GM12878 (cell line): ENCODE measurements around the gene PTPN22. TPM values are rescaled to one million over a fixed set of nuclear protein-coding genes. Genes with fewer than 3 reads are reported as not detected.

Experiments used
- ATAC-seq: fragments of 200-7000 bp; cut with Tn5 transposase; 3 replicates; pipeline ENCODE4 v1.9.1; 2020; ENCODE audit warnings: mild to moderate bottlenecking, moderate library complexity
- BruUV-seq: library from RNA; stranded (reverse); fragments of 400-500 nt; replicated peaks from 2 replicates; lab custom pipeline; 2021; lab: Mats Ljungman, UMichigan
- CTCF ChIA-PET: fragments of 300-600 bp; sonication (Branson Sonifier 250); formaldehyde crosslinking; extraction: SDS; loops from one replicate; lab custom pipeline; 2021; ENCODE audit warnings: inconsistent platforms; lab: Yijun Ruan, JAX
- POLR2A ChIA-PET: fragments of 350-600 bp; formaldehyde crosslinking; extraction: SDS; loops from one replicate; lab custom pipeline; 2021; ENCODE audit warnings: inconsistent platforms; lab: Charles Lee
- RAD21 ChIA-PET: fragments of 300-600 bp; sonication (Branson Sonifier 250); formaldehyde crosslinking; loops from one replicate; lab custom pipeline; 2023; ENCODE audit warnings: antibody characterized with exemption; ENCODE audit not compliant: unreplicated experiment; lab: Charles Lee
- SMC1A ChIA-PET: fragments of 300-600 bp; sonication (Branson Sonifier 250); formaldehyde crosslinking; loops from one replicate; lab custom pipeline; 2023; ENCODE audit not compliant: unreplicated experiment, uncharacterized antibody; lab: Charles Lee
- DNase-seq: peaks from one replicate; pipeline ENCODE4 v3.0.0-alpha.2; 2011; ENCODE audit warnings: low read depth, low spot score
- FAIRE-seq: peaks from 3 replicates; lab custom pipeline; 2011; peaks lifted over from hg19 to GRCh38; lab: Jason Lieb, UNC
- H2AFZ ChIP-seq: 2 replicates; pipeline ENCODE4 v1.6.0; 2011; ENCODE audit warnings: low read depth, low read length, control low read depth; ENCODE audit not compliant: control insufficient read depth
- H3K27ac ChIP-seq: 2 replicates; pipeline ENCODE4 v1.5.1; 2011; ENCODE audit warnings: control low read depth; ENCODE audit not compliant: control insufficient read depth, insufficient read depth
- H3K27me3 ChIP-seq, 2 experiments: replicated peaks in 1 of 2; 2 replicates each; pipeline versions ENCODE4 v1.6.0 to v1.6.1; 2011; ENCODE audit warnings: low read length in 1 of 2; ENCODE audit not compliant: control insufficient read depth in 2 of 2, insufficient read depth in 2 of 2
- H3K36me3 ChIP-seq, 2 experiments: 2 replicates each; pipeline ENCODE4 v1.5.1; 2011; ENCODE audit warnings: low read length in 1 of 2; ENCODE audit not compliant: control insufficient read depth in 2 of 2, insufficient read depth in 2 of 2
- H3K4me1 ChIP-seq: 2 replicates; pipeline ENCODE4 v1.6.1; 2011; ENCODE audit warnings: mild to moderate bottlenecking, low read length, moderate library complexity, mixed read lengths; ENCODE audit not compliant: control insufficient read depth, insufficient read depth
- H3K4me2 ChIP-seq: 2 replicates; pipeline ENCODE4 v1.6.0; 2011; ENCODE audit warnings: control low read depth; ENCODE audit not compliant: control insufficient read depth, insufficient read depth
- H3K4me3 ChIP-seq: fragments of 200-600 bp; sonication (generic); 2 replicates; pipeline ENCODE4 v1.5.1; 2016
- H3K79me2 ChIP-seq: 2 replicates; pipeline ENCODE4 v1.6.0; 2011; ENCODE audit warnings: low read length; ENCODE audit not compliant: control insufficient read depth, insufficient read depth
- H3K9ac ChIP-seq: 2 replicates; pipeline ENCODE4 v1.8.0; 2011; ENCODE audit warnings: low read length, control low read depth, mixed read lengths; ENCODE audit not compliant: control insufficient read depth, insufficient read depth
- H3K9me3 ChIP-seq: replicated peaks from 3 replicates; pipeline ENCODE4 v1.5.1; 2011; ENCODE audit warnings: mild to moderate bottlenecking, low read length; ENCODE audit not compliant: control insufficient read depth, insufficient read depth
- H4K20me1 ChIP-seq: 2 replicates; pipeline ENCODE4 v1.6.0; 2011; ENCODE audit not compliant: control insufficient read depth, insufficient read depth
- DPF2 ChIP-seq: fragments of 450-650 bp; IDR thresholded peaks from 2 replicates; pipeline ENCODE4 v1.6.1; 2017; ENCODE audit warnings: mild to moderate bottlenecking
- PML ChIP-seq: IDR thresholded peaks from 2 replicates; pipeline ENCODE4 v1.6.1; 2012; ENCODE audit warnings: low read length, inconsistent platforms
- STAT3 ChIP-seq: IDR thresholded peaks from 2 replicates; pipeline ENCODE4 v1.6.1; 2011; ENCODE audit warnings: low read depth, low read length, improper control_type of control experiment
- WGBS: methylation state at CpG from one replicate; pipeline ENCODE4 v1.1.6; 2016; ENCODE audit warnings: low lambda C conversion rate; ENCODE audit not compliant: insufficient replicate concordance, insufficient coverage; ENCODE audit errors: missing lambda C conversion rate; 5-methylcytosine and 5-hydroxymethylcytosine counted together
- in situ Hi-C: fragments of 300-500 bp; cut with MboI; formaldehyde crosslinking; loops from 9 replicates; pipeline ENCODE4 v1.14.3; 2018; ENCODE audit warnings: mixed read lengths
- intact Hi-C: fragments of 100-400 bp; cut with micrococcal nuclease; formaldehyde crosslinking; loops from one replicate; pipeline ENCODE4 v1.14.2; 2022; ENCODE audit not compliant: unreplicated experiment
- polyA plus RNA-seq, 11 experiments: library from polyadenylated mRNA; depleted of rRNA in 4 of 11; unstranded in 6 of 11; stranded (reverse) in 5 of 11; fragments of >200 nt; fragmentation: Nextera tagmentation in 4 of 11; fragmentation: Illumina TruSeq in 1 of 11; extraction: Ambion mirVana in 4 of 11; extraction: Trizol in 1 of 11; gene quantifications; 1 replicate in 1 of 11; 2 replicates in 10 of 11; pipeline versions ENCODE4 v1.2.1 to v1.2.3, GENCODE V29; 2011 to 2016; ENCODE audit warnings: inconsistent platforms in 2 of 11, missing spikeins in 2 of 11, low read depth in 1 of 11
- total RNA-seq, 4 experiments: library from RNA; depleted of rRNA in 3 of 4; stranded (reverse); fragments of >200 nt in 3 of 4; fragmentation: Illumina TruSeq in 1 of 4; extraction: Trizol in 1 of 4; gene quantifications; 2 replicates each; pipeline versions ENCODE4 v1.2.1 to v1.2.3, GENCODE V29; 2013 to 2021
- TF ChIP-seq, protein P1 (sequence below): fragments of 450-650 bp; IDR thresholded peaks from 2 replicates; pipeline ENCODE4 v1.6.1; 2017; ENCODE audit warnings: mild to moderate bottlenecking, moderate library complexity

Gene PTPN22
- total and polyA plus RNA-seq, 10 of the 15 experiments (the other 5 are each of a cell fraction or from before 2014, with no cell fraction given), result 22.8 to 65.1 (median 44.9) TPM

DNA sequence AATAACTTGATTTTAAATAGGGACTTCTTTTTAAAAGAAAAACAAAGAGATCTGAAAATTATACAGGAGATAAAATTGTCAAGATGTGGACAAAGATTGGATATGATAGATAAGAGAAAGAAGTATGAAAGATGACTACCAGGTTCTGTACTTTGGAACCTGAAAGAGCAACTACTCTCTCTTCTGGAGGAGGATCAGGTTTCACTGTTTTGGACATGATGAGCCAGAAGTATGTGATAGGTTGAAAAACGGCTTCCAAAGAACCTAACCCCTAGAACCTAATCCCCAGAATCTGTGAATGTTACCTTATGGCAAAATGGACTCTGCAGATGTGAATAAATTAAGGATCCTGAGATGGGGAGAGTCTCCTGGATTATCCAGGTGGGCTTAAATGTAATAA, 85.4 kb downstream of the PTPN22 start:
- Histone ChIP-seq H3K27me3 (no peaks in the 10 kb centered on the region), H3K9me3 (no peaks in the 10 kb centered on the region; the same call in 2 of the 3 replicates), H3K4me2 (no peak overlapping the region), H2AFZ (no peak overlapping the region), H3K4me3 (no peak overlapping the region), H3K79me2 (peaks cover 40% of the 10 kb centered on the region), H3K9ac (no peak overlapping the region), H4K20me1 (no peaks in the 10 kb centered on the region), H3K4me1 (peaks cover 27% of the 10 kb centered on the region), H3K36me3 (peaks cover 0 to 10% of the 10 kb centered on the region in 2 experiments; a peak in 3 of 4 replicates), H3K27ac (no peak overlapping the region)
- BruUV-seq, result no TSS peak
- WGBS, result 92% methylated on average over 1 of the region's 1 CpG
- ChIA-PET SMC1A (interaction anchor here (0.8 to 6.9 kb wide), 10 partner anchors 11 to 145 kb away, joined by 3 to 134 read pairs (median 4); partner anchors contain the start of genes PHTF1 and RSBN1), CTCF (interaction anchor here (0.9 to 4.5 kb wide), 8 partner anchors 8 to 714 kb away, joined by 3 to 23 read pairs (median 3); partner anchors contain the start of genes LRIG2 and PHTF1), RAD21 (interaction anchor here (1.0 to 4.0 kb wide), 6 partner anchors 8 to 166 kb away, joined by 3 to 51 read pairs (median 14); partner anchors contain the start of genes PHTF1 and RSBN1), POLR2A (interaction anchor here (1.1 to 3.7 kb wide), 6 partner anchors 10 to 75 kb away, joined by 3 to 40 read pairs (median 14); partner anchors contain the start of genes PHTF1 and RSBN1)
- in situ Hi-C loops (no loop called here), intact Hi-C loops (no loop called here)
- no peak for DNase-seq
- no peak for ATAC-seq
- no peak for FAIRE-seq
- TF ChIP-seq PML (no peak), STAT3 (no peak), DPF2 (no peak)
- TF ChIP-seq, protein P1, sequence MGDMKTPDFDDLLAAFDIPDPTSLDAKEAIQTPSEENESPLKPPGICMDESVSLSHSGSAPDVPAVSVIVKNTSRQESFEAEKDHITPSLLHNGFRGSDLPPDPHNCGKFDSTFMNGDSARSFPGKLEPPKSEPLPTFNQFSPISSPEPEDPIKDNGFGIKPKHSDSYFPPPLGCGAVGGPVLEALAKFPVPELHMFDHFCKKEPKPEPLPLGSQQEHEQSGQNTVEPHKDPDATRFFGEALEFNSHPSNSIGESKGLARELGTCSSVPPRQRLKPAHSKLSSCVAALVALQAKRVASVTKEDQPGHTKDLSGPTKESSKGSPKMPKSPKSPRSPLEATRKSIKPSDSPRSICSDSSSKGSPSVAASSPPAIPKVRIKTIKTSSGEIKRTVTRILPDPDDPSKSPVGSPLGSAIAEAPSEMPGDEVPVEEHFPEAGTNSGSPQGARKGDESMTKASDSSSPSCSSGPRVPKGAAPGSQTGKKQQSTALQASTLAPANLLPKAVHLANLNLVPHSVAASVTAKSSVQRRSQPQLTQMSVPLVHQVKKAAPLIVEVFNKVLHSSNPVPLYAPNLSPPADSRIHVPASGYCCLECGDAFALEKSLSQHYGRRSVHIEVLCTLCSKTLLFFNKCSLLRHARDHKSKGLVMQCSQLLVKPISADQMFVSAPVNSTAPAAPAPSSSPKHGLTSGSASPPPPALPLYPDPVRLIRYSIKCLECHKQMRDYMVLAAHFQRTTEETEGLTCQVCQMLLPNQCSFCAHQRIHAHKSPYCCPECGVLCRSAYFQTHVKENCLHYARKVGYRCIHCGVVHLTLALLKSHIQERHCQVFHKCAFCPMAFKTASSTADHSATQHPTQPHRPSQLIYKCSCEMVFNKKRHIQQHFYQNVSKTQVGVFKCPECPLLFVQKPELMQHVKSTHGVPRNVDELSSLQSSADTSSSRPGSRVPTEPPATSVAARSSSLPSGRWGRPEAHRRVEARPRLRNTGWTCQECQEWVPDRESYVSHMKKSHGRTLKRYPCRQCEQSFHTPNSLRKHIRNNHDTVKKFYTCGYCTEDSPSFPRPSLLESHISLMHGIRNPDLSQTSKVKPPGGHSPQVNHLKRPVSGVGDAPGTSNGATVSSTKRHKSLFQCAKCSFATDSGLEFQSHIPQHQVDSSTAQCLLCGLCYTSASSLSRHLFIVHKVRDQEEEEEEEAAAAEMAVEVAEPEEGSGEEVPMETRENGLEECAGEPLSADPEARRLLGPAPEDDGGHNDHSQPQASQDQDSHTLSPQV, result no peak
